HG02763 (cell line): ENCODE data around the gene UBP1.
"Not testable (repeated sequence)": the region's sequence is repeated elsewhere in the genome, so short reads cannot be mapped to it uniquely, and the experiment has no call there.

Experiments
- ATAC-seq: cut with Tn5 transposase; IDR thresholded peaks from one replicate; pipeline ENCODE4 v1.9.1; 2021; ENCODE audit warnings: mild to moderate bottlenecking, moderate library complexity; ENCODE audit not compliant: unreplicated experiment

Gene UBP1, protein sequence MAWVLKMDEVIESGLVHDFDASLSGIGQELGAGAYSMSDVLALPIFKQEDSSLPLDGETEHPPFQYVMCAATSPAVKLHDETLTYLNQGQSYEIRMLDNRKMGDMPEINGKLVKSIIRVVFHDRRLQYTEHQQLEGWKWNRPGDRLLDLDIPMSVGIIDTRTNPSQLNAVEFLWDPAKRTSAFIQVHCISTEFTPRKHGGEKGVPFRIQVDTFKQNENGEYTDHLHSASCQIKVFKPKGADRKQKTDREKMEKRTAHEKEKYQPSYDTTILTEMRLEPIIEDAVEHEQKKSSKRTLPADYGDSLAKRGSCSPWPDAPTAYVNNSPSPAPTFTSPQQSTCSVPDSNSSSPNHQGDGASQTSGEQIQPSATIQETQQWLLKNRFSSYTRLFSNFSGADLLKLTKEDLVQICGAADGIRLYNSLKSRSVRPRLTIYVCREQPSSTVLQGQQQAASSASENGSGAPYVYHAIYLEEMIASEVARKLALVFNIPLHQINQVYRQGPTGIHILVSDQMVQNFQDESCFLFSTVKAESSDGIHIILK

DNA sequence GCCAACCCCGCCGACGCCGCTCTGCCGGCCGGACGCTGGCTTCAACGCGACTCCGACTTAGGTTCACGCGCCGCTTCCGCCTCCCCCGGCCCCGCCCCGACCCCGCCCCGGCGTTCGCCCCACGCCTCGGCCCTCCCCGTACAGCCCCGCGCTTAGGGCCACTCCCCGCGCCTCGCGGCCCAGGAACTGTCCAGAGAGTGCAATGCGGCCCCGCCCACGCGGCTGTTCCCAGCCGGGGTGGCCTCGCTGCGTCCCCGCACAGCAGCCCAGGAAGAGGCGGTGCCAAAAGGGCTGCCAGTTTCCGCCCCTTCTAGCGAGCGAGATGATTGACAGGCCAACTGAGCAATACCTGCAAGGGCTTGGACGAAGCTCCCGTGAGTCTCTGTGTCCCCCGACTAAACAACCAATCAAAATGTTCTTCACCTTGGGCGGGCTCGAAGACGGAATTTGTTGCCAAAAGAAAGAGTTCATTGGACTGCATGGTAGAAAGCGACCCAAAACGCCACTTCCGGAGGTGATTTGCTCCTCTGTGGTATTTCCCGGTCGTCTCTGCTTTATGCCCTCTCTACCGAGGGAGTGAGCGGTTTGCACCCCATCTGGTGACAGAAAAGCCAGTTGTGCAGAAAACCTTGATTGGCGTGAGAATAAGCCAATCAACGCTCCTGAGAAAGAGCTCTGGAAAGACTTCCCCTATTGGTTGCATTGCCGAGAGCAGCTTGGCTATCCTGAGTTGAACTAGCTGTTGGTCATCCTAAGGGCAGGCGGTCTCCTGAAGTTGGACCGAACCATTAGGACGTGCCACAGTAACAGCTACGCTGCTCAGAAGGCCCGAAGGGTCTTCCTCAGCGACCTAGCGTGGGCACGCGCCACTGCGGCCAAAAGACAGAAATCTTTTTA lies at the start of gene UBP1:
Gene UBP1, minus strand, starts transcription at position 78 of the 897 bp plus-strand sequence. CDS start 557 bp downstream, outside the sequence.
- peak; percentile 88 for ATAC-seq

DNA sequence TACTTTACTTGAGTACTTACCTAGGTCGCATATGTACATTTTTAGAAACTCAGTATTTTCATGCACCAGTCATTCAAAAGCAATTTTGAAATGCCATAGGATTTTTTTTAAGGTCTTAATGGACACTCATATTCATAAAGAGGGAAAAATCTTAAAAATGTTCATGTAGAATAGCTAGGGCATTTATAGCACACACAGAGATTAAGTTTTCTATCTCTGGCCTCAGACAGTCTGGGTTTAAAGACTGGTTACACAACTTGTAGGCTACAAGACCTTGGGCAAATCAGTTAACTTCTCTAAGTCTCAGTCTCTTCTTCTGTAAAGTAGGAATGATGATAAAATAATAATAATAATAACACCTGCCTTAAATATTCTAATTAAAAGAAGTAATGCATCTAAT lies 48.5 kb upstream of the UBP1 start:
- no peak for ATAC-seq

DNA sequence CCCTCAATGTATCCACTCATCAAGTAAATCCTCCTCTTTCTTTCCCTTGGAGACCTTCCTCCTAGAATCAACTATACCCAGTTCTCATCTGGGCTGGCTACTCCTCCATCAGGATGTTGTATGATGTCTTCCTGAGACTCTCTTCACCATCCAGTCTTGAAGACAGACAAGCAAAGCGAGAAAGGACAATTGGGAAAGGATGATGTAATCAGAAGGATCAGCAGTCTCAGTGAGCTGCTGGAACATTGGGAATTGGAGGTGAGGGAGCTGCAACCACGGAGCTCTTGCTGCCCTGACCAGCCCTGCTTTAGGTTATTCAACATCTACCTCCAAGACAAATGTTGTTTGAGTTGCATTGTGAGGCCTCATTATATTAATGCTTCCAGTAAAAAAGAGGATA lies 48.0 kb upstream of the UBP1 start:
- ATAC-seq = no peak

DNA sequence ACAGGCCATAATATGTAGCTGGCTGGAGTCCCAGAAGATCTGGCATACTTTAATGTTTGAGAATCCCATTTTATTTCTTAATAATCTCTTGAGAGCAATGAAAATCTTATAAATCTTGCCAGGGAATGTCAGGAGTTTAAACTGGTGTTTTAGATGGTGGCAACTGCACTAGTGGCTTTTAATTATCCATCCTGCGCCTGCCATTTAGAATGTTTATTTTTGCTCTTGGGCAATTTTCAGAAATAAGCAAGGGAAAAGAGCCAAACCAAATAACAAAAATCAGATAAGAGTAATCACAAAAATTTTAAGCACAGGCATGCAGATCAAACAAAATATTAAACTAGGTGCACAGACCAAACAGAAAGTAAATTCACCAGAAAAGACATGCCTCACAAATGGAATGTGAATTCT lies 41.9 kb upstream of the UBP1 start:
- no peak for ATAC-seq

DNA sequence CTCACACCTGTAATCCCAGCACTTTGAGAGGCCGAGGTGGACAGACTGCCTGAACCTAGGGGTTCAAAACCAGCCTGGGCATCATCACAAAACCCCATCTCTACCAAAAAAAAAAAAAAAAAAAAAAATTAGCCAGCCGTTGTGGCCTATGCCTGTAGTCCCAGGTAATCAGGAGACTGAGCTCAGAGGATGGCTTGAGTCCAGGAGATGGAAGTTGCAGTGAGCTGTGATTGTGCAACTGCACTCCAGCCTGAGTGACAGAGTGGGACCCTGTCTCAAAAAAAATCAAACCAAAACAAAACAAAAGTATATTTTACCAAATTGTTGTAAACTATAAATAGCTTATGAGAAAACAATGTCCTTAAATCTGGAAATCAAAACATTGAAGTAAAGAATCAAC lies 34.7 kb upstream of the UBP1 start:
- ATAC-seq = no peak

DNA sequence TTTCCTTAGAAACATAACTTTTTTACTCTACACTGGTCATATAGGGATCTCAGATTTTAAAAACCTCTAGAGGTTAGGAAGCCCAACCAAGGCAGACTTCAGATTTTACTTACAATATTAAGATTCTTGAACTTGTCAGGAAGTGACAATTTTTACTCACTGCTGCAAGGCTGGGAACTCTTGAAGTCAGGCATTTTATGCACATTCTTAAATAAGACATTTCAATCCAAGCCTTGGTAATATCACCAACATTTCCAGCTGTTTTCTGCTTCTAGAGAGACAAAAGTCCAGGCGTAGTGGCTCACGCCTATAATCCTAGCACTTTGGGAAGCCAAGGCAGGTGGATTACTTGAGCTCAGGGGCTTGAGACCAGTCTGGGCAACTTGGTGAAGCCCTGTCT lies 33.6 kb upstream of the UBP1 start:
- no peak for ATAC-seq

DNA sequence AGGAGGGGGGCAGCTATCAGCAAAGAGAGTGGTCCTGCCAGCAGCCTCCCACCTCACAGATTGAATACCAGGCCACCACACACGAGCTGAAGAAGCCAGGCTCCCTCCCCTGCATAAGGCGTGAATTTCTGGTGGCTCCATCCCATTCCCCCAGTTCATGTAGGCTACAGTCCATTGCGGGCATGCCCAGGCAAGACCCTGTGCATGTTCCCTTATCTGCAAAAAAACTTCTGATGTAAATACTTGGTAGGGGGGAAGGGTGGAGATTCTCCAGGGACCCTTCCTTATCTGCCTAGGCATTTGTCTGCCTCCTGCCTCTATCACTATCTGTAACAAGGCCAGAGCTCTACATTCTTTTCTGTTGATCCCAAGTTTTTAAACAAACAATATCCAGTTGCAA lies 27.6 kb upstream of the UBP1 start:
- no peak for ATAC-seq

DNA sequence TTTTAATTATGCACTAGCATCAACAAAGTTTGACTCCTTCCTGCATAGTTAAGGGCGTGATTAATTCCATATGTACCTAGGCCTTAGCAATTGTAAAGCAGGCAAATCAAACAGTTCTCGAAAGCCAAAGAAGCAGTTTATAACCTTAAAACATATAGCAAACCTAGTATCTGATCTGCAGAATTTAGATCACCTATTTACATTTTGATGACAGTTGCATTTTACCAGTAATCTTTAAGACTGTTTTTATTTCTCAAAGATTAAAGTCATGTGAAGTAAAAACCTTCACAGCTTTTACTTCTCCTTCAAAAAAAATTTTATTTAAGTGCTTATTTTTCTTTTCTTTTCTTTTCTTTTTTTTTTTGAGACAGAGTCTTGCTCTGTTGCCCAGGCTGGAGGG lies 20.9 kb upstream of the UBP1 start:
- ATAC-seq = no peak

DNA sequence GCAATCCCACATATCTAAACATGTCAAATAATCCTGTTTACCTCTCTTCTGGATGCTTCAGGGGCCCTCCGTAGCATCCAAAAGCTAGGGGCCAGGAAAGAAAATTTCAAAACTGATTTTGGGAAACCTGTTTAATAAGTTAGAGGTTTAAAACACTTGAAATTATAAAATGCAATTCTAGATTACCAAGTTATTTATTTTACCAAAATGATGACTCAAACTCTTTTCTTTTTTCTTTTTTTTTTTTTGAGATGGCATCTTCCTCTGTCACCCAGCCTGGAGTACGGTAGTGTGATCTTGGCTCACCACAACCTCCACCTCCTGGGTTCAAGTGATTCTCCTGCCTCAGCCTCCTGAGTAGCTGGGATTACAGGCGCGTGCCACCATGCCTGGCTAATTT lies 19.4 kb upstream of the UBP1 start:
- not testable (repeated sequence) for ATAC-seq

DNA sequence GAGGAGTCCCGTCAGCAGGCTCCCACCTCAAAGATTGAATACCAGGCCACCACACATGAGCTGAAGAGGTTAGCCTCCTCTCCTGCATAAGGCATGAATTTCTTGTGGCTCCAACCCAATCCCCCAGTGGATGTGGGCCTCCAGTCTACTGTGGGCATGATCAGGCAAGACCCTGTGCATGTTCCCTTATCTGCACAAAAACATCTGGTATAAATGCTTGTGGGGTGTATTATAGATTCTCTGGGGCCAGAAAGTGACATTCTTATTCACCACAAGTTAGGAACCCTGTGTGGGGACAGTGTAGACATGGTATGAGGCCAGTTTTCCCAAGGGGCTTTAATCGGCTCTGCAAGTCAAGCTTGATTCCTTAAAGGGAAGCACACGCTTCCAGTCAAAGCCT lies 18.2 kb upstream of the UBP1 start:
- no peak for ATAC-seq

DNA sequence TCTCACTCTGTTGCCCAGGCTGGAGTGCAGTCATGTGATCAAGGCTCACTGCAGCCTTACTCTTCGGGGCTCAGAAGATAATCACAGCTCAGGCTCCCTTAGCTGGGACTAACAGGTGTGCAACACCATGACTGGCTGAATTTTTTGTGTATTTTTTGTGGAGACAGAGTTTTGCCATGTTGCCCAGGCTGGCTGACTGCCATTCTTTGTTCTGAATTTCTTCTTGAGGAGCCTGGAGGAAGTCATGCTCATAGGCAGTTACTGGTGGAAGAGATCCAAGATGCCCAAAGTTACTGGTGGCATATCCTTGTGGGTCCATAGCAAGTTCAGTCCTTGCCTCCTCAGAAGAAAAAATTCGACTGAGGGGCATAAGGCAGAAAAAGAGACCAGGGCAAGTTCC lies 16.6 kb upstream of the UBP1 start:
- no peak for ATAC-seq

DNA sequence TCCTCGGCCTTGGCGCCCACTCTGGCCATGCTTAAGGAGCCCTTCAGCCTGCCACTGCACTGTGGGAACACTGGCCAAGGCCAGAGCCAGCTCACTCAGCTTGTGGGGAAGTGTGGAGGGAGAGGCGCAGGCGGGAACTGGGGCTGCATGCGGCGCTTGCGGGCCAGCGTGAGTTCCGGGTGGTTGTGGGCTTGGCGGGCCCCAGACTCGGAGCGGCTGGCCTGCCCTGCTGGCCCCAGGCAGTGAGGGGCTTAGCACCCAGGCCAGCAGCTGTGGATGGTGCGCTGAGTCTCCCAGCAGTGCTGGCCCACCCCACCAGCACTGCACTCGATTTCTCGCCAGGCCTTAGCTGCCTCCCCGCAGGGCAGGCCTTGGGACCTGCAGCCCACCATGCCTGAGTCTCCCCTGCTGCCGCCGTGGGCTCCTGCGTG lies 13.1 kb upstream of the UBP1 start:
- ATAC-seq = no peak

DNA sequence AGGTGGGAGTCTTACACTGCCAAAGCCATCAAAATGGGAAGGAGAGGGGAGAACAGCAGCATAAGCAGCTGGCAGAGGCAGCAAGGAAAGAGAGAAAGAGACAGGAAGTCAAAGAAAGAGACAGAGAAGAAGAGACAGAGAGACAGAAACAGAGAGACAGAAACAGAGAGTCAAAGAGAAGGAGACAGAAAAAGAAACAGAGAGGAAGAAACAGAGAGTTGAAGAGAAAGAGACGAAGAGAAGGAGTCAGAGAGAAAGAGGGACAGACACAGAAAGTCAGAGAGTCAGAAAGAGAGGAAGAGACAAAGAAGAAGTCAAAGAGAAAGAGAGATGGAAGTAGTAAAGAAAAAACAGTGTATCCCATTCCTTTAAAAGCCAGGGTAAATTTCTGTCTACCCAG lies 11.8 kb upstream of the UBP1 start:
- not testable (repeated sequence) for ATAC-seq

DNA sequence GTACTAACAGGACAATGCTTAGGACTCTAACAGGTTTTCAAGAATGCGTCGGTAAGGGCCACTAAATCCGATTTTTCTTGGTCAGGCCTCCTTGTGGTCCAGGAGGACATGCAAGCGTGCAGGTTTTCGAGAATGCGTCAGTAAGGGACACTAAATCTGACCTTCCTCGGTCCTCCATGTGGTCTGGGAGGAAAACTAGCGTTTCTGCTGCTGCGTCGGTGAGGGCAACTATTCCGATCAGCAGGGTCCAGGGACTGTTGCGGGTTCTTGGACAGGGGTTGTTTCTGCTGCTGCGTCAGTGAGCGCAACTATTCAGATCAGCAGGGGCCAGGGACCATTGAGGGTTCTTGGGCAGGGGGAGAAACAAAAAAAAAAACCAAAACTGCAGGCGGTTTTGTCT lies 7.8 kb upstream of the UBP1 start:
- ATAC-seq = no peak

DNA sequence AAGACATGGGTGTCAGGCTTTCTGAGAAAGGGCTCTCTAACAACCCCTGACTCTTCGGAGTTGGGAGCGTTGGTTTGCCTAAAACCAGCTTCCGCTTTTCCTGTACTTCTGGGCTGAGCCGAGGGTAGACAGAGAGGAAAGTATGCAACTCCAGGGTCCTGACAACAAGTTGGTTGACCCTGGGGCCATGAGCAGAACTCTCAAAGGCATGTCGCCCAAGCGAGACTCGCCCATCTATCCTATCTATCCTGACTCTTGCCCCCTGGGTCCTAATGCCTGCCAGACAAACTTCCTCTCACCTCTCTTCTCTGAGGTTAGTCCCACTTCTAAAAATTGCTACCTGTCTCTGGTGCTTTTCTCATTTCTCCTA lies 7.0 kb upstream of the UBP1 start:
- not testable (repeated sequence) for ATAC-seq

DNA sequence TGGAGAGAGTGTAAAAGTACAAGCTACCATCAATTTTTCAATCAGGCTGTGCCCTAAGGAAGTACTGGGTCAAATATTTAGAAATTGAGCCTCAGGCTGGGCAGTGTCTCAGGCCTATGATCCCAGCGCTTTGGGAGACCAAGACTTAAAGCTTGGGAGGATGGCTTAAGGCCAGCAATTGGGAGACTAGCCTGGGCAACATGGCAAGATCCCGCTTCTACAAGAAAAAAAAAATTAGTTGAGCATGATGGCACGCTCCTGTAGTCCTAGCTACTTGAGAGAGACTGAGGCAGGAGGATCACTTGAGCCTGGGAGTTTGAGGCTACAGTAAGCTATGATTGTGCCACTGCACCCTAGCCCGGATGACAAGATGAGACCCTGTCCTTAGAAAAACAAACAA lies 2.0 kb upstream of the UBP1 start:
- no peak for ATAC-seq

DNA sequence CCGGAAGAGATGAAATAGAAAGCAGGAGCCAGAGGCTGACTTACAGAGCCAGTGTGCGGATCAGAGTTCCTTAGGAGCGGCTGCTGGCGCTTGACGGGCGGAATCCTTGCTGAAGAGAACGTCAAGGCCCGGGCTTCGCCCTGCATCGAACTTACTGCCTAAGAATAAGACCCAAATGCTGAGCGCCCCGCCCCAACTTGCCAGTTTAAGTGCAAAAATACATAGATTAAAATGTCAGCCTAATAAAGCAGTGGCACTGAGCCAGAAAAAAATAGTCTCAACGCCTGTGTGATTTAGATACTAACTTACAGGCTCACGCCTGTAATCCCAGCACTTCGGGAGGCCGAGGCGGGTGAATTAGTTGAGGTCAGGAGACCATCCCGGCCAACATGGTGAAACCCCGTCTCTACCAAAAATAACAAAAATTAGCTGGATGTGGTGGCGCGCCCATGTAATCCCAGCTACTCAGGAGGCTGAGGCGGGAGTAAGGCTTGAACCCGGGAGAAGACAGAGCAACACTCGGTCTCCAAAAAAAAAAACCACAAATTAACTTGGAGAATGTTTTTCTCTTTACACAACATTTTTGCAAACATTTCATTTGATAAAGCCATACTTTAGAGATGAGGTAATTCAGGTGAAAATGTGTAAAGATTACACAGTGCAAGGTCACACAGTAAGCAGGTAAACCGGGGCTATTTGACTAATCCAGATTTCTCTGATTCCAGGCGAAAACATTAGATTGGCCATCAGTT lies 1.2 kb upstream of the UBP1 start:
- no peak for ATAC-seq

DNA sequence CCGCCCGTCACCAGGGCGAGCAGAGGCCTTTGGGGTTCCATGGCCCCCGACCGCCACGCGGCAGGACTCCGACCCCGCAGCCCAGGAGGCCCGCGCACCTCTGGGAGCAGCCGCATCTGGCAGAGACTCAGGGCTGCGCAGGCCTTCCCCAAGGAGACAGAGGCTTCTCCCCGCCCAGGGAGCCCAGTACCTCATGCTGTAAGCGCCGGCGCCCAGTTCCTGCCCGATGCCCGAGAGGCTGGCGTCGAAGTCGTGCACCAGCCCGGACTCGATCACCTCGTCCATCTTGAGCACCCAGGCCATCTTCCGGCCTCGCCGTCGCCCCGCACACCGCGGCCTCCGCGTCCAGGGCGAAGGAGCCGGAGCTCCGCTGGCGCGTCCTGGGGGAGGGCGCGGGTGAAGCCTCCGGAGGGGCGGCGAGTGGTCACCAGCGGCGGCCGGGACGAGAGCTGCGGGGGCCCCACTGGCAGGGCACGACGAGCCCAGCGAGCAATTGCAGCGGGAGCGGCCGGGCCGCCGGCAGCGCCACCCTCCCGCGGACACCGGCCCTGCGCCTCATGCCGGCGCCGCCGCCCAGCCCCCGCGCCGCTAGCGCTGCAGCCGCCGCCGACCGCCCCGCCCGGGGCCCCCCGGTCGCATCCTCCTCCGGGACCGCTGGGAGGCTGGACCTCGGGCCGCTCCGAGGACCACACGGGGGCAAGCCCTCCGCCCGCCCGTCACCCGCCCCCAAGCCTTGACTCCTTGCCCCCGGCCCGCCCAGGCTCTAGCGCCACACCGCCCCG lies 468 bp downstream of the UBP1 start:
- ATAC-seq = peak; percentile 15

DNA sequence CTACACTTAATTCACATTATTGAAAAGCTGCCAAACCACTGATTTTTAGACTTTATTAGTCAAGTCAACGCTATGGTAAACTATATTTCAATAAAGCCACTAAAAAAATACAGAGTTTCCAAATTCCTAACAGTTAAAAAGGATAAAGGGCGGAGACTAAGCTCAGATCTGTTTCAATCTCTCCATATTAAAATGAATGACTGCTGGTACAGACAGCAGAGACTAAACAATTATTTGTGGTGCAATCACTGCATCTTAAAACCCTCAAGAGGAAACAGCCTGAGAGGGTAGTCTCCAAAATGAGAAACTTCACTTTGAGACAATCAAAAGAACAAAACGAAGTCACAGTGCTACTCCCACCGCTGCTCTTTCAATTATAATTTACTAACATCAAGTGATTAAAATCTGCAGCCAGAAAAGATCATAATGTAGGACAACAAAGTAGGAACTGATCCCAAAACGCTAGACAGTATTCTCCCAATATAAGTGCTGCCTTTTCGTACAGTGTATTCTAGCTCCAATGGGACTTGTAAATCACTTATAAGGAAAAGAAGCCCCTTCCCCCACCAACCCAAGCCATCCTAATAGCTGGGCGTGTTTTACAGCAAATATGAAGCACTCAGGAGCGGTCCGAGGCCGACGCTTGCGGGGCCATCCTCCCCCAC lies 1.2 kb downstream of the UBP1 start:
- ATAC-seq = no peak

DNA sequence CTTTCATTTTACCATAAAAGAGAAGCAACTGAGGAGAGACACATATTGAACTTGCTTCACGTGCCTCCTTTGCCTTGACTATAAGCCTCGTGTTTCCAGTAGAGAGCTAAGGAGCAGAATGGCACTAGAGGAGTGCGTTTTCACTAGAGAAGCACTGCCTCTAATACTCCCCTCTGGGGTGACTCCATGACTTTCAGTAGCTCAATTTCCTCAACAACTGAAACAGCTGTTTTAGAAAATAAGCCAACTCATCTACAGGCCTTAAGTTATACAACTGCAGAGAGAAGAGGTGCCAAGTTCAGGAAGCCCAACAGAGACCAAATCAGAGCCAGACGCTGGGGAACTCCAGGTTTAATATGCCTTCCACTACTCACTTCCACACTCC lies 1.9 kb downstream of the UBP1 start:
- ATAC-seq = no peak
